Upper lobe of left lung (tissue), 6 donors: ENCODE data around the gene SLC38A9. TPM values are rescaled to one million over a fixed set of nuclear protein-coding genes. Genes with fewer than 3 reads are reported as not detected.

ENCODE experiments used
- ATAC-seq, 2 donors: fragments of 200-7000 bp; cut with Tn5 transposase; one replicate each; pipeline ENCODE4 v1.9.1; 2022; ENCODE audit warnings: mild to moderate bottlenecking in 2 of 2, moderate library complexity in 2 of 2; ENCODE audit not compliant: low FRiP score in 2 of 2
- DNase-seq, 2 donors: peaks; one replicate each; pipeline ENCODE4 v3.0.0-alpha.2; 2019 to 2020
- H3K27ac ChIP-seq, 4 donors: fragments of 200-600 bp; sonication (generic); one replicate each; pipeline ENCODE4 v1.5.1; 2016 to 2019
- H3K27me3 ChIP-seq, 4 donors: fragments of 200-600 bp; sonication (generic); one replicate each; pipeline ENCODE4 v1.5.1; 2017 to 2019
- H3K36me3 ChIP-seq, 4 donors: fragments of 200-600 bp; sonication (generic); one replicate each; pipeline ENCODE4 v1.5.1; 2016 to 2019
- H3K4me1 ChIP-seq, 4 donors: fragments of 200-600 bp; sonication (generic); one replicate each; pipeline ENCODE4 v1.5.1; 2018 to 2019
- H3K4me3 ChIP-seq, 4 donors: fragments of 200-600 bp; sonication (generic); one replicate each; pipeline ENCODE4 v1.5.1; 2017 to 2019; ENCODE audit warnings: mild to moderate bottlenecking in 2 of 4, moderate library complexity in 1 of 4
- H3K9me3 ChIP-seq, 4 donors: fragments of 200-600 bp; sonication (generic); one replicate each; pipeline ENCODE4 v1.5.1; 2018 to 2019
- EP300 ChIP-seq, 4 donors: sonication (generic); formaldehyde crosslinking; IDR thresholded peaks; one replicate each; pipeline ENCODE4 v1.5.1; 2017; ENCODE audit warnings: antibody characterized with exemption in 4 of 4, control low read depth in 2 of 4
- POLR2A ChIP-seq, 4 donors: fragments of 450-650 bp; IDR thresholded peaks; one replicate each; pipeline ENCODE4 v1.5.1; 2016 to 2017; ENCODE audit warnings: antibody characterized with exemption in 4 of 4, mild to moderate bottlenecking in 2 of 4
- POLR2AphosphoS5 ChIP-seq, 2 donors: sonication (generic); formaldehyde crosslinking; IDR thresholded peaks; one replicate each; pipeline ENCODE4 v1.5.1; 2017; ENCODE audit warnings: antibody characterized with exemption in 2 of 2
- WGBS, 2 donors: methylation state at CpG; one replicate each; pipeline ENCODE4 v1.1.5; 2017 to 2018; 5-methylcytosine and 5-hydroxymethylcytosine counted together
- total RNA-seq, 6 donors: library from RNA; depleted of rRNA in 4 of 6; stranded (reverse); fragments of >200 nt in 4 of 6; gene quantifications; one replicate each; pipeline versions ENCODE4 v1.1.0 to v1.2.1, GENCODE V29; 2016 to 2021
- TF ChIP-seq, protein P1 (sequence below), 6 experiments: fragments of 450-650 bp in 4 of 6; fragments of 200-600 bp in 2 of 6; sonication (generic) in 2 of 6; IDR thresholded peaks; one replicate each; pipeline ENCODE4 v1.5.1; 2016 to 2019; ENCODE audit warnings: antibody characterized with exemption in 6 of 6
- donor health status: DM: no; HTN: no; CAD: no; lungs with moderate emphysema.
- donor health status: DM: no; HTN: yes; CAD: no; lungs with severe emphysema.

SLC38A9 gene
- total RNA-seq, 6 donors from 2014 or later, result 14.4 to 41.9 (median 19.9) TPM

DNA sequence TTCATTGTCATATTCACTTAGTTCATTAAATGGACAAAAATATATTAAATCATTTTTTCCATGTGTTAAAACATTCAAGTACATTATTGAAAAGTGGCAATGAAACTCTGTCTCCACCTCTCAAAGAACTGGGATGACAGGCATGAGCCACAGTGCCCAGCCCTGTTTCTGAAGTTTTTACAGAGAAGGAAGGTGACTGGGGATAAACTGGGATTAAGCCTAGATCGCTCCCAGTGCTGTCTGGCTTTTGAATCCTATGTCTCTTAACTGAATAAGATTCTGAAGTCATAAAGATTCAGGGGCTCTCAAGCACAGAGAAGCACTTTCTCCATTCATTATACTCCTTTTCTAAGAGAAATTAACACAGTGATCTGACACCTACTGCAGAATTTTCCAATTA lies 88.3 kb downstream of the SLC38A9 start:
- Histone ChIP-seq H3K36me3 (no peaks in the 10 kb centered on the region), H3K27ac (no peak overlapping the region), H3K4me3 (no peak overlapping the region), H3K9me3 (no peaks in the 10 kb centered on the region), H3K27me3 (no peaks in the 10 kb centered on the region), H3K4me1 (peaks cover 14 to 36% (median 20%) of the 10 kb centered on the region in 4 donors)
- 96 to 100% methylated on average over 1 of the region's 1 CpG for WGBS, 2 donors
- ATAC-seq (no peak), DNase-seq (no peak)
- TF ChIP-seq POLR2A (IDR thresholded peaks at IDR 0.05) (no peak), POLR2AphosphoS5 (IDR thresholded peaks at IDR 0.05) (no peak), EP300 (IDR thresholded peaks at IDR 0.05) (no peak)
- TF ChIP-seq, protein P1, sequence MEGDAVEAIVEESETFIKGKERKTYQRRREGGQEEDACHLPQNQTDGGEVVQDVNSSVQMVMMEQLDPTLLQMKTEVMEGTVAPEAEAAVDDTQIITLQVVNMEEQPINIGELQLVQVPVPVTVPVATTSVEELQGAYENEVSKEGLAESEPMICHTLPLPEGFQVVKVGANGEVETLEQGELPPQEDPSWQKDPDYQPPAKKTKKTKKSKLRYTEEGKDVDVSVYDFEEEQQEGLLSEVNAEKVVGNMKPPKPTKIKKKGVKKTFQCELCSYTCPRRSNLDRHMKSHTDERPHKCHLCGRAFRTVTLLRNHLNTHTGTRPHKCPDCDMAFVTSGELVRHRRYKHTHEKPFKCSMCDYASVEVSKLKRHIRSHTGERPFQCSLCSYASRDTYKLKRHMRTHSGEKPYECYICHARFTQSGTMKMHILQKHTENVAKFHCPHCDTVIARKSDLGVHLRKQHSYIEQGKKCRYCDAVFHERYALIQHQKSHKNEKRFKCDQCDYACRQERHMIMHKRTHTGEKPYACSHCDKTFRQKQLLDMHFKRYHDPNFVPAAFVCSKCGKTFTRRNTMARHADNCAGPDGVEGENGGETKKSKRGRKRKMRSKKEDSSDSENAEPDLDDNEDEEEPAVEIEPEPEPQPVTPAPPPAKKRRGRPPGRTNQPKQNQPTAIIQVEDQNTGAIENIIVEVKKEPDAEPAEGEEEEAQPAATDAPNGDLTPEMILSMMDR (IDR thresholded peaks at IDR 0.05), result no peak

GRCh38 chr5:55622460-55622859 lies 89.7 kb downstream of the SLC38A9 start:
- Histone ChIP-seq H3K27ac (no peak overlapping the region), H3K27me3 (no peaks in the 10 kb centered on the region), H3K36me3 (no peaks in the 10 kb centered on the region), H3K4me3 (no peak overlapping the region), H3K4me1 (peaks cover 14 to 36% (median 22%) of the 10 kb centered on the region in 4 donors), H3K9me3 (no peaks in the 10 kb centered on the region)
- no peak for DNase-seq
- no peak for TF ChIP-seq EP300 (IDR thresholded peaks at IDR 0.05)
- no peak for TF ChIP-seq POLR2AphosphoS5 (IDR thresholded peaks at IDR 0.05)
- TF ChIP-seq POLR2A (IDR thresholded peaks at IDR 0.05), result no peak
- TF ChIP-seq, protein P1 (IDR thresholded peaks at IDR 0.05), result no peak
- WGBS, 2 donors, result 100% methylated on average over 2 of the region's 2 CpGs
- peak in 1 of 2 donors; percentile 81 for ATAC-seq

GRCh38 chr5:55621229-55621628 lies 90.9 kb downstream of the SLC38A9 start:
- peak overlapping the region; percentile 35 to 74 (median 56) for H3K27ac ChIP-seq
- WGBS, 2 donors, result 11 to 20% methylated on average over 3 of the region's 3 CpGs
- ATAC-seq, result no peak

GRCh38 chr5:55620766-55621160 lies 91.4 kb downstream of the SLC38A9 start:
- Histone ChIP-seq H3K36me3 (no peaks in the 10 kb centered on the region), H3K9me3 (no peaks in the 10 kb centered on the region), H3K4me1 (peaks cover 7 to 31% (median 19%) of the 10 kb centered on the region in 4 donors), H3K27me3 (no peaks in the 10 kb centered on the region), H3K27ac (peak overlapping the region; percentile 35 to 74 (median 56)), H3K4me3 (no peak overlapping the region)
- WGBS, 2 donors, result 72 to 78% methylated on average over 4 of the region's 4 CpGs
- TF ChIP-seq EP300 (IDR thresholded peaks at IDR 0.05) (no peak), POLR2A (IDR thresholded peaks at IDR 0.05) (no peak), POLR2AphosphoS5 (IDR thresholded peaks at IDR 0.05) (no peak)
- TF ChIP-seq, protein P1 (IDR thresholded peaks at IDR 0.05), result no peak
- peak in 1 of 2 donors; percentile 24 for ATAC-seq
- DNase-seq, result no peak

More at GRCh38 chr5:55621229-55621628, 90.9 kb downstream of the SLC38A9 start:
- Histone ChIP-seq H3K36me3 (no peaks in the 10 kb centered on the region), H3K9me3 (no peaks in the 10 kb centered on the region), H3K27me3 (no peaks in the 10 kb centered on the region), H3K4me3 (no peak overlapping the region), H3K4me1 (peaks cover 10 to 35% (median 21%) of the 10 kb centered on the region in 4 donors)
- TF ChIP-seq POLR2A (IDR thresholded peaks at IDR 0.05) (no peak), EP300 (IDR thresholded peaks at IDR 0.05) (no peak), POLR2AphosphoS5 (IDR thresholded peaks at IDR 0.05) (no peak)
- TF ChIP-seq, protein P1 (IDR thresholded peaks at IDR 0.05), result no peak
- DNase-seq, result no peak
